Body of pancreas (tissue), 4 donors: Measurements from ENCODE around the gene HSFX4. TPM values are rescaled to one million over a fixed set of nuclear protein-coding genes. Genes with fewer than 3 reads are reported as not detected.

Source experiments
- ATAC-seq: fragments of 150-250 bp; one replicate; pipeline ENCODE4 v1.9.1; 2016
- DNase-seq, 4 donors: peaks; one replicate each; pipeline ENCODE4 v3.0.0-alpha.2; 2019
- H3K27ac ChIP-seq, 4 donors: fragments of 200-600 bp; sonication (generic); 1 replicate in 3 of 4; 2 replicates in 1 of 4; pipeline versions ENCODE4 v1.5.1 to v1.6.1; 2016 to 2019; ENCODE audit warnings: mild to moderate bottlenecking in 1 of 4, mixed read lengths in 1 of 4, moderate library complexity in 1 of 4
- H3K27me3 ChIP-seq, 2 donors: fragments of 200-600 bp; sonication (generic); one replicate each; pipeline ENCODE4 v1.6.0; 2016; ENCODE audit warnings: mild to moderate bottlenecking in 1 of 2
- H3K36me3 ChIP-seq, 2 donors: fragments of 200-600 bp; sonication (generic); replicated peaks in 1 of 2; 2 replicates each; pipeline ENCODE4 v1.5.1; 2016; ENCODE audit warnings: low read depth in 2 of 2; ENCODE audit not compliant: insufficient read depth in 1 of 2
- H3K4me1 ChIP-seq: fragments of 200-600 bp; sonication (generic); one replicate; pipeline ENCODE4 v1.6.0; 2016
- H3K4me3 ChIP-seq, 2 donors: fragments of 200-600 bp; sonication (generic); 1 replicate in 1 of 2; 2 replicates in 1 of 2; pipeline ENCODE4 v1.5.1; 2016 to 2019
- H3K9me3 ChIP-seq, 3 donors: fragments of 200-600 bp; sonication (generic); 1 replicate in 2 of 3; 2 replicates in 1 of 3; pipeline ENCODE4 v1.5.1; 2016
- CTCF ChIP-seq, 7 experiments: fragments of 450-650 bp in 4 of 7; fragments of 200-600 bp in 3 of 7; sonication (generic) in 3 of 7; IDR thresholded peaks; one replicate each; pipeline ENCODE4 v1.5.1; 2016 to 2019; ENCODE audit warnings: antibody characterized with exemption in 7 of 7
- POLR2A ChIP-seq, 3 donors: fragments of 450-650 bp; IDR thresholded peaks; one replicate each; pipeline ENCODE4 v1.6.1; 2016; ENCODE audit warnings: antibody characterized with exemption in 3 of 3, mild to moderate bottlenecking in 2 of 3
- WGBS, 2 donors: methylation state at CpG; one replicate each; pipeline ENCODE4 v1.1.5; 2017; 5-methylcytosine and 5-hydroxymethylcytosine counted together
- intact Hi-C: fragments of 100-400 bp; cut with DNase I; formaldehyde crosslinking; loops from one replicate; pipeline ENCODE4 v1.15.1; 2023
- total RNA-seq, 2 donors: library from RNA; depleted of rRNA; stranded (reverse); fragments of >200 nt; gene quantifications; one replicate each; pipeline ENCODE4 v1.1.0, GENCODE V29; 2016

The HSFX4 gene
- total RNA-seq, 2 donors from 2014 or later = not detected

DNA sequence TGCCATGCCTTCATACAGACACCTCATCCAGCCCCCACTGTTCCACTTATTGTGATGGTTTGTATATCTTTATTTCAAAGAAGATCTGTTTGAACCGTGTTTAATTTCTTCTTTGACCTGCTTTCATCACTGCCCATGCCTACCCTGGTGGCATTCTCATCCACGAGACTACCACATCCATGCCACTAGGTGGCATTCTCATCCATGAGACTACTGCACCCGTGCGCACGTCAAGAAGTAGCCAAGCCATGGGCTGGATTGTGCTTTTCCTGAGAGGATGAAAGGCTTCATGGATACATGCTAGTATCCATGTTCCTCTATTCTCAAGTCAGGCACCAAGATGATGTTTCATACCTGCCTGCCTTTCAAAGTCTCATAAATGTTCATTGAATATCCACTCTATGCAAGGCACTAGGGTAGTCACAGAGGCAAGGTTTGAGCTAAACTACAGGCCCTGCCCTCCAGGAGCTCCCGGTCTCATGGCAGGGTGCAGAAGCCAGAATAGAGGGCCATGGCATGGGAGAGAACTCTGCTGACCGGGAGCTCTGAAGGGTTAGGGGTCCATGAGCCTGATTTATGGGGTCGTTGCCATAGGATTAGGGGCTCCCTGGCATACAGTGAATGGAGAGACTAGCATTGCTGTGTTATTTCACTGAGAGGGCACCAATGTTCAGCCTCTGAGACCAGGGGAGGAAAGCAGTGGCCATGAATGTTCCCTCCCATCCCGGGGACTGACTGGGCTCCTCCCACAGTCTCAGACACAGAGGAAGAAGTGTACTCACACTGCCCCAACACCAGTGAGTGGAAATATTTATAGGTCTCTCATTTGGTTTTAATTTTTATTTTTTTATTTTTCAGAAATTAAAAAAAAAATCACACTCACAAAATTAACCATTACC, 33.7 kb downstream of the HSFX4 start:
- TF ChIP-seq POLR2A (IDR thresholded peaks at IDR 0.05) (no peak), CTCF (IDR thresholded peaks at IDR 0.05) (peak; percentile 39 to 80 (median 62))
- Histone ChIP-seq H3K27ac (no peak overlapping the region), H3K27me3 (no peaks in the 10 kb centered on the region), H3K4me1 (no peaks in the 10 kb centered on the region), H3K4me3 (no peak overlapping the region), H3K9me3 (no peaks in the 10 kb centered on the region), H3K36me3 (no peaks in the 10 kb centered on the region)
- DNase-seq (peak; percentile 52 to 72 (median 68)), ATAC-seq (peak; percentile 92)
- intact Hi-C loops = no loop called here
- 27 to 43% methylated on average over 2 to 7 of the region's 9 CpGs for WGBS, 2 donors

DNA sequence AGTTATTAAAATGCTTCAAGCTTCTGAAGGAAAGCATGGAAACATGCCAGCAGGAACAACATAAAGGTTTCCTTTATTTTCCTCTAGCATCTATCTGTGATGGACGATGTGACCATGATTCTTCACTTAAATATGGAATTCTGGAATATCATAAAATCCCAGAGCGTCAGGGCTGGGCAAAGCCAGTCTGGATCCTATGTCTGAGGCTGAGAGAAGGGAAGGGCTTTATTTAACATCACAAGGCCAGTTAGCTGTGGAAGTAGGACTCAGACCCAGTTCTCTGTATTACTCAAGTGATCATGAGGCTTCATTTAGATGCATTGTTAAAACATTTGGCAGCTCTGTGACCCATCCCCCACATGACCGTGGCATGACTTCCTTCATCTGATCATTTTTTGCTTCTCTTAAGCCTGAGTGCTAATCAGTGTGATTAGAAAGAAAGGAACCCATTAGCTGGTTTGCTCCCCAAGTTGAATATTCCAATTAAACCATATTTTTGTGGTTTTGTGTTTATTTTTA, 49.8 kb downstream of the HSFX4 start:
- ATAC-seq = no peak
- intact Hi-C loops = no loop called here
- no peak overlapping the region for H3K4me3 ChIP-seq
- no peaks in the 10 kb centered on the region for H3K4me1 ChIP-seq
- no peak for DNase-seq
- H3K27ac ChIP-seq = no peak overlapping the region
- TF ChIP-seq POLR2A (IDR thresholded peaks at IDR 0.05) = no peak
- no peak for TF ChIP-seq CTCF (IDR thresholded peaks at IDR 0.05)
- H3K27me3 ChIP-seq = no peaks in the 10 kb centered on the region
- 75 to 100% methylated on average over 2 to 3 of the region's 3 CpGs for WGBS, 2 donors
- H3K9me3 ChIP-seq = no peaks in the 10 kb centered on the region
- no peaks in the 10 kb centered on the region for H3K36me3 ChIP-seq

Other genes with a start within 250 kb of the HSFX4 start
- not detected for gene MAGEA11, start 217.5 kb upstream of the HSFX4 start, total RNA-seq
- gene HSFX1, start 155.5 kb upstream of the HSFX4 start, total RNA-seq = 1 to 10 TPM in 1 of 2 donors, under 1 TPM in 1; 0.26 to 4.3 TPM
- gene MAGEA9, start 147.6 kb upstream of the HSFX4 start, total RNA-seq = not detected
- gene MAGEA8, start 48.4 kb upstream of the HSFX4 start, total RNA-seq = not detected
- 10 to 100 TPM; 13.2 to 15.0 TPM for gene EOLA2, start 8.9 kb downstream of the HSFX4 start, total RNA-seq